Neuronal stem cell (in vitro differentiated cells): Measurements from ENCODE around the gene P3H1.

ENCODE experiments used
- DNase-seq: peaks from one replicate; pipeline ENCODE4 v3.0.0-alpha.2; 2013; ENCODE audit warnings: low spot score
- H2AFZ ChIP-seq: one replicate; pipeline ENCODE4 v1.6.1; 2013; ENCODE audit warnings: mild to moderate bottlenecking, low read length, inconsistent platforms
- H2AK5ac ChIP-seq: 2 replicates; pipeline ENCODE4 v1.6.1; 2013; ENCODE audit warnings: low read depth, mild to moderate bottlenecking, inconsistent platforms, low read length, moderate library complexity, mixed read lengths
- H2BK120ac ChIP-seq: 2 replicates; pipeline ENCODE4 v1.6.1; 2013; ENCODE audit warnings: low read depth, mild to moderate bottlenecking, inconsistent platforms, low read length, moderate library complexity, mixed read lengths
- H2BK12ac ChIP-seq: one replicate; pipeline ENCODE4 v1.6.1; 2013; ENCODE audit warnings: low read length, inconsistent platforms
- H2BK15ac ChIP-seq: 2 replicates; pipeline ENCODE4 v1.6.1; 2013; ENCODE audit warnings: mild to moderate bottlenecking, low read length, inconsistent platforms, mixed read lengths
- H2BK5ac ChIP-seq: one replicate; pipeline ENCODE4 v1.6.1; 2013; ENCODE audit warnings: inconsistent platforms, mild to moderate bottlenecking, low read length, moderate library complexity
- H3K14ac ChIP-seq: one replicate; pipeline ENCODE4 v1.6.1; 2013; ENCODE audit warnings: low read length, inconsistent platforms
- H3K18ac ChIP-seq: 2 replicates; pipeline ENCODE4 v1.6.1; 2013; ENCODE audit warnings: low read length, inconsistent platforms
- H3K23ac ChIP-seq: 2 replicates; pipeline ENCODE4 v1.6.1; 2013; ENCODE audit warnings: low read depth, mild to moderate bottlenecking, mixed read lengths, low read length, inconsistent platforms; ENCODE audit not compliant: poor library complexity
- H3K27ac ChIP-seq: replicated peaks from 3 replicates; pipeline ENCODE4 v1.5.1; 2013; ENCODE audit warnings: low read length, inconsistent platforms
- H3K27me3 ChIP-seq, 3 experiments: 2 replicates each; pipeline ENCODE4 v1.6.1; 2013; ENCODE audit warnings: low read length in 3 of 3, mild to moderate bottlenecking in 2 of 3, inconsistent platforms in 1 of 3, low read depth in 1 of 3, mixed read lengths in 1 of 3, moderate library complexity in 1 of 3; ENCODE audit not compliant: control insufficient read depth in 3 of 3, insufficient read depth in 3 of 3
- H3K36me3 ChIP-seq, 2 donors: replicated peaks in 1 of 2; 2 replicates each; pipeline ENCODE4 v1.6.1; 2013; ENCODE audit warnings: low read length in 2 of 2; ENCODE audit not compliant: control insufficient read depth in 2 of 2, insufficient read depth in 2 of 2
- H3K4ac ChIP-seq: 2 replicates; pipeline ENCODE4 v1.6.1; 2013; ENCODE audit warnings: inconsistent platforms, mild to moderate bottlenecking, low read length, moderate library complexity
- H3K4me1 ChIP-seq, 2 donors: 1 replicate in 1 of 2; 2 replicates in 1 of 2; pipeline ENCODE4 v1.6.1; 2013; ENCODE audit warnings: low read length in 2 of 2, low read depth in 1 of 2; ENCODE audit not compliant: control insufficient read depth in 2 of 2, insufficient read depth in 1 of 2
- H3K4me2 ChIP-seq: one replicate; pipeline ENCODE4 v1.6.1; 2013; ENCODE audit warnings: mild to moderate bottlenecking, low read length, inconsistent platforms; ENCODE audit not compliant: insufficient read depth, poor library complexity, severe bottlenecking
- H3K4me3 ChIP-seq, 2 donors: 2 replicates each; pipeline ENCODE4 v1.5.1; 2013; ENCODE audit warnings: low read length in 2 of 2, mild to moderate bottlenecking in 2 of 2, inconsistent platforms in 1 of 2, moderate library complexity in 1 of 2
- H3K79me1 ChIP-seq: one replicate; pipeline ENCODE4 v1.6.1; 2013; ENCODE audit warnings: low read depth, mild to moderate bottlenecking, inconsistent platforms, low read length, moderate library complexity
- H3K9ac ChIP-seq: one replicate; pipeline ENCODE4 v1.6.1; 2013; ENCODE audit warnings: mild to moderate bottlenecking, low read depth, low read length, inconsistent platforms; ENCODE audit not compliant: poor library complexity
- H3K9me3 ChIP-seq, 2 donors: replicated peaks in 1 of 2; 2 replicates each; pipeline versions ENCODE3 to v1.6.1; 2013; ENCODE audit warnings: low read length in 2 of 2, mild to moderate bottlenecking in 2 of 2, inconsistent platforms in 1 of 2, low read depth in 1 of 2, mixed read lengths in 1 of 2, moderate library complexity in 1 of 2; ENCODE audit not compliant: control insufficient read depth in 2 of 2, insufficient read depth in 1 of 2
- H4K8ac ChIP-seq: one replicate; pipeline ENCODE4 v1.6.1; 2013; ENCODE audit warnings: low read depth, mild to moderate bottlenecking, inconsistent platforms, low read length, moderate library complexity
- H4K91ac ChIP-seq: one replicate; pipeline ENCODE4 v1.6.1; 2013; ENCODE audit warnings: low read length, low read depth, mild to moderate bottlenecking, inconsistent platforms; ENCODE audit not compliant: poor library complexity
- WGBS, 2 donors: extraction: QIAGEN DNeasy Blood & Tissue Kit; methylation state at CpG; one replicate each; pipeline ENCODE4 v1.1.7; 2013; ENCODE audit warnings: missing lambda C conversion rate in 2 of 2, mixed read lengths in 1 of 2; ENCODE audit not compliant: insufficient read length in 2 of 2, insufficient replicate concordance in 1 of 2; ENCODE audit errors: extremely low coverage in 2 of 2; 5-methylcytosine and 5-hydroxymethylcytosine counted together

Gene P3H1

GRCh38 chr1:42761567-42761966 lies 5.3 kb downstream of the P3H1 start:
- Histone ChIP-seq H3K27me3 (no peaks in the 10 kb centered on the region), H3K79me1 (peaks cover 3% of the 10 kb centered on the region), H3K36me3 (peaks cover 21 to 56% of the 10 kb centered on the region in 2 donors), H4K8ac (no peak overlapping the region), H3K23ac (no peak overlapping the region), H3K4me2 (no peak overlapping the region), H3K4me1 (peaks cover 4 to 5% of the 10 kb centered on the region in 2 donors), H3K9ac (no peak overlapping the region), H3K14ac (no peak overlapping the region), H2BK5ac (no peak overlapping the region), H3K27ac (no peak overlapping the region), H2BK15ac (no peak overlapping the region), H3K18ac (no peak overlapping the region), H4K91ac (no peak overlapping the region), H2BK12ac (no peak overlapping the region), H3K4ac (no peak overlapping the region), H3K9me3 (no peaks in the 10 kb centered on the region), H2AFZ (no peak overlapping the region), H2BK120ac (no peak overlapping the region), H3K4me3 (no peak overlapping the region), H2AK5ac (no peak overlapping the region)
- no CpG with 5 or more reads among the region's 4 CpGs for WGBS, 2 donors
- DNase-seq = no peak

DNA sequence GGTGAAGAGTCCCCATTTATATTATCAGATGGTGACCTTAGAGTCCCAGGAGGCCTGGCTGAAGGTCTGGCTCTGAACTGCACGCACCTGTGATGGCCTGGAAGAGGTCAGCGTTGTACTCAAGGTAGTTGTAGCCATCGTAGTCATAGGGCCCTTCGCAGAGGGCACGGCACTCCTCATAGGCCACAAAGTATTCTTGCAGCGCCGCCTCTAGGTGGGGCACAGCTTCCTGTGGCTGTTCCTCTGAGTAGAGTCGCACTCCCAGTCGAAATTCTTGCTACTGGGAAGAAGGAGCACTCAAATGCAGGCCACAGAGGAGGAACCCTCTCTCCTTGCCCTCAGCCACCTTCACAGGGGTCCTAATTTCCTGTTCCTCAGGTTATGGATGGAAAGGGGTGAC lies 7.7 kb downstream of the P3H1 start:
- H3K4me2 ChIP-seq = no peak overlapping the region
- no peak for DNase-seq
- no peak overlapping the region for H3K27ac ChIP-seq
- H3K9me3 ChIP-seq = no peaks in the 10 kb centered on the region
- H3K9ac ChIP-seq = no peak overlapping the region
- H4K8ac ChIP-seq = no peak overlapping the region
- H3K23ac ChIP-seq = no peak overlapping the region
- peaks cover 2% of the 10 kb centered on the region for H3K79me1 ChIP-seq
- H2BK12ac ChIP-seq = no peak overlapping the region
- H2BK120ac ChIP-seq = no peak overlapping the region
- no peak overlapping the region for H2AK5ac ChIP-seq
- H3K27me3 ChIP-seq = no peaks in the 10 kb centered on the region
- no peak overlapping the region for H4K91ac ChIP-seq
- no peak overlapping the region for H3K4me3 ChIP-seq
- H2BK15ac ChIP-seq = no peak overlapping the region
- H2AFZ ChIP-seq = no peak overlapping the region
- no peak overlapping the region for H3K14ac ChIP-seq
- no peak overlapping the region for H2BK5ac ChIP-seq
- H3K36me3 ChIP-seq = peaks cover 39 to 80% of the 10 kb centered on the region in 2 donors
- H3K4ac ChIP-seq = no peak overlapping the region
- no CpG with 5 or more reads among the region's 9 CpGs for WGBS, 2 donors
- H3K4me1 ChIP-seq = no peaks in the 10 kb centered on the region
- H3K18ac ChIP-seq = no peak overlapping the region

GRCh38 chr1:42758641-42759040 lies 8.2 kb downstream of the P3H1 start:
- no peak overlapping the region for H4K91ac ChIP-seq
- H3K4ac ChIP-seq = no peak overlapping the region
- no peak overlapping the region for H4K8ac ChIP-seq
- no peak overlapping the region for H3K23ac ChIP-seq
- H3K4me3 ChIP-seq = no peak overlapping the region
- no peak overlapping the region for H2BK5ac ChIP-seq
- H3K27me3 ChIP-seq = no peaks in the 10 kb centered on the region
- no peaks in the 10 kb centered on the region for H3K9me3 ChIP-seq
- no peak overlapping the region for H2AFZ ChIP-seq
- H2AK5ac ChIP-seq = no peak overlapping the region
- no peaks in the 10 kb centered on the region for H3K4me1 ChIP-seq
- no peak overlapping the region for H3K27ac ChIP-seq
- no peak overlapping the region for H2BK120ac ChIP-seq
- H2BK12ac ChIP-seq = no peak overlapping the region
- no CpG with 5 or more reads among the region's 3 CpGs for WGBS, 2 donors
- no peak overlapping the region for H3K9ac ChIP-seq
- DNase-seq = no peak
- H3K4me2 ChIP-seq = no peak overlapping the region
- H3K79me1 ChIP-seq = no peaks in the 10 kb centered on the region
- H3K14ac ChIP-seq = no peak overlapping the region
- H2BK15ac ChIP-seq = no peak overlapping the region
- H3K36me3 ChIP-seq = peaks cover 43 to 85% of the 10 kb centered on the region in 2 donors
- H3K18ac ChIP-seq = no peak overlapping the region

GRCh38 chr1:42757892-42758275 lies 8.9 kb downstream of the P3H1 start:
- H3K9me3 ChIP-seq = no peaks in the 10 kb centered on the region

More at GRCh38 chr1:42757892-42758275, 8.9 kb downstream of the P3H1 start:
- Histone ChIP-seq H3K4ac (no peak overlapping the region), H3K4me2 (no peak overlapping the region), H3K18ac (no peak overlapping the region), H2AFZ (no peak overlapping the region), H2BK120ac (no peak overlapping the region), H4K91ac (no peak overlapping the region), H4K8ac (no peak overlapping the region), H3K27ac (no peak overlapping the region), H3K27me3 (no peaks in the 10 kb centered on the region), H3K36me3 (peaks cover 45 to 92% of the 10 kb centered on the region in 2 donors), H3K9ac (no peak overlapping the region), H2AK5ac (no peak overlapping the region), H3K79me1 (no peaks in the 10 kb centered on the region), H3K23ac (no peak overlapping the region), H2BK5ac (no peak overlapping the region), H2BK12ac (no peak overlapping the region), H2BK15ac (no peak overlapping the region), H3K4me1 (no peaks in the 10 kb centered on the region), H3K14ac (no peak overlapping the region), H3K4me3 (no peak overlapping the region)
- DNase-seq = no peak
